Kidney (tissue), 14 donors: ENCODE results near the gene KCNK7. TPM values are rescaled to one million over a fixed set of nuclear protein-coding genes. Genes with fewer than 3 reads are reported as not detected.

ENCODE experiments used
- DNase-seq, 5 donors: peaks; one replicate each; pipeline ENCODE4 v3.0.0-alpha.2; 2013 to 2020
- FAIRE-seq: peaks from 2 replicates; lab custom pipeline; 2012; peaks lifted over from hg19 to GRCh38; lab: Jason Lieb, UNC
- H3K27ac ChIP-seq, 2 donors: one replicate each; pipeline ENCODE4 v1.7.0; 2013; ENCODE audit warnings: low read depth in 2 of 2, low read length in 2 of 2, inconsistent platforms in 1 of 2
- H3K27me3 ChIP-seq: one replicate; pipeline ENCODE4 v1.7.1; 2013; ENCODE audit warnings: low read length, inconsistent platforms; ENCODE audit not compliant: control insufficient read depth, insufficient read depth
- H3K36me3 ChIP-seq, 3 donors: one replicate each; pipeline versions ENCODE4 v1.7.0 to v1.7.1; 2013; ENCODE audit warnings: low read length in 3 of 3, control low read depth in 1 of 3, inconsistent platforms in 1 of 3; ENCODE audit not compliant: insufficient read depth in 3 of 3, control insufficient read depth in 2 of 3
- H3K4me1 ChIP-seq, 3 donors: one replicate each; pipeline versions ENCODE4 v1.7.0 to v1.7.1; 2013; ENCODE audit warnings: low read length in 3 of 3, inconsistent platforms in 1 of 3, low read depth in 1 of 3; ENCODE audit not compliant: control insufficient read depth in 2 of 3, insufficient read depth in 2 of 3
- H3K4me3 ChIP-seq, 3 donors: one replicate each; pipeline versions ENCODE4 v1.7.0 to v1.8.1; 2013; ENCODE audit warnings: low read length in 3 of 3, control low read depth in 1 of 3, inconsistent platforms in 1 of 3
- H3K9ac ChIP-seq, 3 donors: one replicate each; pipeline versions ENCODE4 v1.7.0 to v1.7.1; 2013; ENCODE audit warnings: low read length in 3 of 3, control low read depth in 1 of 3, inconsistent platforms in 1 of 3
- H3K9me3 ChIP-seq, 3 donors: one replicate each; pipeline versions ENCODE4 v1.7.0 to v1.7.1; 2013; ENCODE audit warnings: low read length in 3 of 3, control low read depth in 1 of 3, inconsistent platforms in 1 of 3; ENCODE audit not compliant: control insufficient read depth in 2 of 3, insufficient read depth in 1 of 3
- intact Hi-C: fragments of 100-400 bp; cut with DNase I; formaldehyde crosslinking; loops from one replicate; pipeline ENCODE4 v1.11.1; 2022
- polyA plus RNA-seq: library from polyadenylated mRNA; stranded (reverse); fragments of 350-450 nt; fragmentation: Illumina TruSeq; extraction: RNeasy Lipid Tissue Mini Kit (QIAGEN cat#74804); gene quantifications from one replicate; pipeline ENCODE4 v1.2.3, GENCODE V29; 2014; ENCODE audit warnings: low read depth, low replicate concordance; ENCODE audit not compliant: insufficient read depth
- total RNA-seq: library from RNA; stranded (reverse); fragmentation: NEBNext Ultra II Directional; extraction: Animal tissue kit (Norgen Biotek cat#: 25700); gene quantifications from one replicate; pipeline ENCODE4 v1.2.1, GENCODE V29; 2021
- TF ChIP-seq, protein P1 (sequence below): IDR thresholded peaks from 3 replicates; pipeline ENCODE4 v1.5.1; 2012; ENCODE audit warnings: mild to moderate bottlenecking, moderate library complexity, borderline replicate concordance; ENCODE audit not compliant: insufficient read depth; ENCODE audit errors: extremely low read depth
- donor health status: control.
- donor health status: control.
- donor health status: control.
- donor health status: control.
- donor health status: control.
- donor health status: DM: yes; HTN: yes; CAD: no.
- donor health status: Normal renal cell carcinoma (clear cell type).

The KCNK7 gene
- total and polyA plus RNA-seq, 2 donors from 2014 or later: 0.25 TPM; not detected in 1

GRCh38 chr11:65576867-65577755 lies 18.5 kb downstream of the KCNK7 start:
- peak overlapping the region in 2 of 3 donors; percentile 24 to 51 for H3K9ac ChIP-seq
- DNase-seq (peak in 1 of 5 donors; percentile 93), FAIRE-seq (no peak)
- TF ChIP-seq, protein P1, sequence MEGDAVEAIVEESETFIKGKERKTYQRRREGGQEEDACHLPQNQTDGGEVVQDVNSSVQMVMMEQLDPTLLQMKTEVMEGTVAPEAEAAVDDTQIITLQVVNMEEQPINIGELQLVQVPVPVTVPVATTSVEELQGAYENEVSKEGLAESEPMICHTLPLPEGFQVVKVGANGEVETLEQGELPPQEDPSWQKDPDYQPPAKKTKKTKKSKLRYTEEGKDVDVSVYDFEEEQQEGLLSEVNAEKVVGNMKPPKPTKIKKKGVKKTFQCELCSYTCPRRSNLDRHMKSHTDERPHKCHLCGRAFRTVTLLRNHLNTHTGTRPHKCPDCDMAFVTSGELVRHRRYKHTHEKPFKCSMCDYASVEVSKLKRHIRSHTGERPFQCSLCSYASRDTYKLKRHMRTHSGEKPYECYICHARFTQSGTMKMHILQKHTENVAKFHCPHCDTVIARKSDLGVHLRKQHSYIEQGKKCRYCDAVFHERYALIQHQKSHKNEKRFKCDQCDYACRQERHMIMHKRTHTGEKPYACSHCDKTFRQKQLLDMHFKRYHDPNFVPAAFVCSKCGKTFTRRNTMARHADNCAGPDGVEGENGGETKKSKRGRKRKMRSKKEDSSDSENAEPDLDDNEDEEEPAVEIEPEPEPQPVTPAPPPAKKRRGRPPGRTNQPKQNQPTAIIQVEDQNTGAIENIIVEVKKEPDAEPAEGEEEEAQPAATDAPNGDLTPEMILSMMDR: no peak
- intact Hi-C loops: no loop called here
- peak overlapping the region in 1 of 3 donors; percentile 59 for H3K4me3 ChIP-seq
- H3K27ac ChIP-seq: peak overlapping the region; percentile 59 to 85
- peaks cover 0 to 5% (median 0%) of the 10 kb centered on the region in 3 donors for H3K36me3 ChIP-seq
- H3K4me1 ChIP-seq: peaks cover 0 to 31% (median 6%) of the 10 kb centered on the region in 3 donors
- H3K9me3 ChIP-seq: no peaks in the 10 kb centered on the region
- H3K27me3 ChIP-seq: no peaks in the 10 kb centered on the region

DNA sequence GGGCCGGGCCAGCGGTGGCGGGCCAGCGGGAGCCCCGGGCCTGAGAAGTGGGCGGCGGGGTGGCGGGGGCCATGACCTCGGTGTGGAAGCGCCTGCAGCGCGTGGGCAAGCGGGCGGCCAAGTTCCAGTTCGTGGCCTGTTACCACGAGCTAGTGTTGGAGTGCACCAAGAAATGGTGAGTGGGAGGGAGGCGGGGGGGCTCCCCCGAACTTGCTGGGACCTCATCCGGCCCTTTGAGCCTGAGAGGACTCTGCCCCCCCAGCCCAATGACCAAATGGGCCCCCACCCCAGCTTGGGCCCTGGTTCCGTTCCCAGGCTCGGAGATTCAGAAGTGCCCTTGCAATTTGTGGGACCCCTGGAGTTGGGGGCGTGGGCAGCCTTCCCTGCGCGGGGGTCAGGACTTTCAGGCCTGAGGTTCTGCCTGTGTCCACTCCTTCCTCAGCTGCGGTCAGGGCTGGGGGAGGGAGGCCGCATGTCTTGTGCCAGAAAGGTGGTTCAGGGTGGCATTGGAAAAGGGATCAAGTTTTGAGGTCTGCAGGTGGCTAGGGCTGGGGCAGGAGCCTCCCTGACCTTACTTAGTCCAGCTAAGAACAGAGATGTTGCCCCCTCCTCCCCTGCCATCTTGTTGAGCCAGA lies 19.3 kb downstream of the KCNK7 start:
- intact Hi-C loops: no loop called here
- H3K4me1 ChIP-seq: peaks cover 0 to 38% (median 13%) of the 10 kb centered on the region in 3 donors
- DNase-seq (peak in 2 of 5 donors; percentile 79 to 89), FAIRE-seq (no peak)
- H3K9me3 ChIP-seq: no peaks in the 10 kb centered on the region
- TF ChIP-seq, protein P1: no peak
- H3K36me3 ChIP-seq: peaks cover 0 to 5% (median 0%) of the 10 kb centered on the region in 3 donors
- H3K9ac ChIP-seq: peak overlapping the region in 2 of 3 donors; percentile 17 to 51
- H3K27ac ChIP-seq: peak overlapping the region; percentile 59 to 85
- H3K4me3 ChIP-seq: peak overlapping the region in 2 of 3 donors; percentile 50 to 59
- H3K27me3 ChIP-seq: no peaks in the 10 kb centered on the region

DNA sequence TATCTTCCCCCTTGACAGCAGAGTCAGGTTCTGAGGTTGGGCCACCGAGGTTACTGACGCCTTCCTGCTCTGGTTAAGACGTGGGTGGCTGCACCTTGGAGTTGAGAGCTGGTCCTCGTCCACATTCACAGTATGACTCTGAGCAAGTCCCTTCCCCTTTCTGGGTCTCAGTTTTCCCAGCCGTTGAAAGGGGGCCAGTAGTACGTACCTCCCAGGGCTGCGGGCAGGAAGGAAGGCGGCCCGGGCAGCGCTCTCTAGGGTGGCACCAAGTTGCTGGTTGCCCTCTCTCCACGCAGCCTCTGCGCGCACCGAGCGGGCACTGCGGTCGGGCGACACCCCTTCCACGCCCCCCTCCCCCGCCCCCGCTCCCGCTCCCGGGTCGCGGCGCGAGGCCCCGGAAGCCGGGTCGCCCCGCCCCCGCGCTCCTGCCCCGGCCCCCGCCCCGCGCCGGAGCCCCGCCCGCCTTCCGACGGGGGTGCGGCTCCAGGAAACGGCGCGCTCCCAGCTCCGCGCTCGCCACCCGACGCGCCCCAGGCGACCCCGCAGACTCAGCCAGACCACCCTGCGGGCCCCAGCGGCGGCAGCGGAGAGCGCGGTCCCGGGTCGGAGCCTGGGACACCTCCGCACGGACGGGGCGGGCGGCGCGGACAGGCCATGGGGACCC lies 19.9 kb downstream of the KCNK7 start, which contains the start of gene EHBP1L1:
Gene EHBP1L1, plus strand, starts transcription at position 486 of the 664 bp plus-strand sequence. CDS start 250 bp downstream, outside the sequence.
- peak in 3 of 5 donors; percentile 75 to 90 (median 79) for DNase-seq
- H3K27ac ChIP-seq: peak within 1 kb of the TSS; percentile 85 to 89

More for the DNA sequence above, 19.9 kb downstream of the KCNK7 start, which contains the start of gene EHBP1L1:
- intact Hi-C loops: no loop called here
- FAIRE-seq: no peak
- Histone ChIP-seq H3K36me3 (peaks cover 0 to 5% (median 0%) of the 10 kb centered on the region in 3 donors), H3K9ac (peak within 1 kb of the TSS in 2 of 3 donors; percentile 48 to 77), H3K27me3 (no peaks in the 10 kb centered on the region), H3K4me3 (peak within 1 kb of the TSS; percentile 2 to 80 (median 68)), H3K4me1 (peaks cover 0 to 45% (median 19%) of the 10 kb centered on the region in 3 donors), H3K9me3 (no peaks in the 10 kb centered on the region)
- TF ChIP-seq, protein P1: no peak
